H9 (cell line): ENCODE results near the gene TMC4. TPM values are rescaled to one million over a fixed set of nuclear protein-coding genes. Genes with fewer than 3 reads are reported as not detected.

ENCODE experiments used
- DNase-seq: peaks from one replicate; pipeline ENCODE4 v3.0.0-alpha.2; 2017
- H2AFZ ChIP-seq: one replicate; pipeline ENCODE4 v1.6.1; 2013; ENCODE audit warnings: mild to moderate bottlenecking, low read length, control low read depth, moderate library complexity
- H2AK5ac ChIP-seq: 2 replicates; pipeline ENCODE4 v1.6.1; 2013; ENCODE audit warnings: low read length, control low read depth, mixed read lengths; ENCODE audit not compliant: insufficient read length
- H2BK120ac ChIP-seq: one replicate; pipeline ENCODE4 v1.6.1; 2013; ENCODE audit warnings: low read depth, mild to moderate bottlenecking, low read length, control low read depth, inconsistent platforms; ENCODE audit not compliant: poor library complexity, severe bottlenecking
- H2BK12ac ChIP-seq: 2 replicates; pipeline ENCODE4 v1.6.1; 2013; ENCODE audit warnings: low read length, control low read depth, mixed read lengths, low read depth; ENCODE audit not compliant: insufficient read length
- H2BK15ac ChIP-seq: 2 replicates; pipeline ENCODE4 v1.6.1; 2013; ENCODE audit warnings: low read depth, low read length, control low read depth
- H2BK20ac ChIP-seq: one replicate; pipeline ENCODE4 v1.6.1; 2013; ENCODE audit warnings: low read depth, mild to moderate bottlenecking, low read length, control low read depth, inconsistent platforms; ENCODE audit not compliant: poor library complexity, severe bottlenecking
- H2BK5ac ChIP-seq: 2 replicates; pipeline ENCODE4 v1.6.1; 2013; ENCODE audit warnings: low read length, control low read depth, mixed read lengths; ENCODE audit not compliant: insufficient read length
- H3K14ac ChIP-seq: 2 replicates; pipeline ENCODE4 v1.6.1; 2013; ENCODE audit warnings: low read length, control low read depth; ENCODE audit not compliant: insufficient read depth
- H3K18ac ChIP-seq: 2 replicates; pipeline ENCODE4 v1.6.1; 2013; ENCODE audit warnings: low read depth, mild to moderate bottlenecking, mixed read lengths, low read length, control low read depth; ENCODE audit not compliant: insufficient read length
- H3K23ac ChIP-seq: 2 replicates; pipeline ENCODE4 v1.6.1; 2013; ENCODE audit warnings: low read length, control low read depth, mixed read lengths, low read depth; ENCODE audit not compliant: insufficient read length
- H3K23me2 ChIP-seq: 2 replicates; pipeline ENCODE4 v1.6.1; 2013; ENCODE audit warnings: low read depth, mild to moderate bottlenecking, mixed read lengths, low read length, control low read depth; ENCODE audit not compliant: insufficient read length, poor library complexity, severe bottlenecking
- H3K27ac ChIP-seq: 2 replicates; pipeline ENCODE4 v1.5.1; 2013; ENCODE audit warnings: low read length, control low read depth, mixed read lengths, low read depth; ENCODE audit not compliant: insufficient read length
- H3K27me3 ChIP-seq: 2 replicates; pipeline ENCODE4 v1.6.1; 2013; ENCODE audit warnings: low read length, control low read depth, inconsistent platforms; ENCODE audit not compliant: insufficient read depth
- H3K4ac ChIP-seq: 2 replicates; pipeline ENCODE4 v1.6.1; 2013; ENCODE audit warnings: low read depth, mild to moderate bottlenecking, control low read depth, inconsistent platforms, low read length, moderate library complexity
- H3K4me1 ChIP-seq: 2 replicates; pipeline ENCODE4 v1.6.1; 2013; ENCODE audit warnings: low read length, control low read depth, inconsistent platforms; ENCODE audit not compliant: insufficient read depth
- H3K4me2 ChIP-seq: 2 replicates; pipeline ENCODE4 v1.6.1; 2013; ENCODE audit warnings: low read length, control low read depth, mixed read lengths; ENCODE audit not compliant: insufficient read length, insufficient read depth
- H3K56ac ChIP-seq: 2 replicates; pipeline ENCODE4 v1.6.1; 2013; ENCODE audit warnings: low read depth, mild to moderate bottlenecking, mixed read lengths, low read length, control low read depth; ENCODE audit not compliant: insufficient read length
- H3K79me1 ChIP-seq: 2 replicates; pipeline ENCODE4 v1.6.1; 2013; ENCODE audit warnings: low read depth, mild to moderate bottlenecking, moderate library complexity, low read length, control low read depth, inconsistent platforms; ENCODE audit not compliant: insufficient read depth, poor library complexity, severe bottlenecking
- H3K79me2 ChIP-seq: 2 replicates; pipeline ENCODE4 v1.6.1; 2013; ENCODE audit warnings: low read length, control low read depth, inconsistent platforms; ENCODE audit not compliant: insufficient read depth
- H3K9ac ChIP-seq: 2 replicates; pipeline ENCODE4 v1.6.1; 2013; ENCODE audit warnings: low read length, control low read depth, mixed read lengths; ENCODE audit not compliant: insufficient read length; ENCODE audit errors: extremely low read depth
- H3K9me3 ChIP-seq: one replicate; pipeline ENCODE4 v1.6.1; 2013; ENCODE audit warnings: low read depth, low read length, inconsistent platforms; ENCODE audit not compliant: control insufficient read depth
- H3T11ph ChIP-seq: one replicate; pipeline ENCODE4 v1.6.1; 2013; ENCODE audit warnings: mild to moderate bottlenecking, low read length, control low read depth, inconsistent platforms
- H4K20me1 ChIP-seq: one replicate; pipeline ENCODE4 v1.6.1; 2013; ENCODE audit not compliant: control insufficient read depth, insufficient read length, insufficient read depth
- H4K5ac ChIP-seq: 2 replicates; pipeline ENCODE4 v1.6.1; 2013; ENCODE audit warnings: low read depth, mild to moderate bottlenecking, mixed read lengths, low read length, control low read depth; ENCODE audit not compliant: insufficient read length
- H4K8ac ChIP-seq: replicated peaks from 2 replicates; pipeline ENCODE4 v1.6.1; 2013; ENCODE audit warnings: low read length, control low read depth, mixed read lengths, low read depth; ENCODE audit not compliant: insufficient read length
- H4K91ac ChIP-seq: 2 replicates; pipeline ENCODE4 v1.6.1; 2013; ENCODE audit warnings: low read depth, mild to moderate bottlenecking, moderate library complexity, mixed read lengths, low read length, control low read depth; ENCODE audit not compliant: insufficient read length
- H3K27ac Mint-ChIP-seq, 3 experiments: 2 replicates in 2 of 3; 3 replicates in 1 of 3; pipeline ENCODE4 v1.8.0; 2020 to 2021; ENCODE audit warnings: mixed read lengths in 3 of 3, mild to moderate bottlenecking in 1 of 3, moderate library complexity in 1 of 3
- H3K27me3 Mint-ChIP-seq: 2 replicates; pipeline ENCODE4 v1.8.0; 2021; ENCODE audit warnings: low read depth, mild to moderate bottlenecking, moderate library complexity, mixed read lengths
- H3K36me3 Mint-ChIP-seq, 3 experiments: 2 replicates in 2 of 3; 3 replicates in 1 of 3; pipeline ENCODE4 v1.8.0; 2020 to 2021; ENCODE audit warnings: low read depth in 3 of 3, mixed read lengths in 3 of 3; ENCODE audit not compliant: insufficient read depth in 1 of 3
- H3K4me1 Mint-ChIP-seq, 2 experiments: 2 replicates each; pipeline ENCODE4 v1.8.0; 2020; ENCODE audit warnings: mixed read lengths in 2 of 2
- H3K4me3 Mint-ChIP-seq, 2 experiments: 2 replicates in 1 of 2; 3 replicates in 1 of 2; pipeline ENCODE4 v1.8.0; 2020 to 2021; ENCODE audit warnings: mild to moderate bottlenecking in 2 of 2, mixed read lengths in 2 of 2, moderate library complexity in 1 of 2
- H3K9me3 Mint-ChIP-seq, 2 experiments: 2 replicates in 1 of 2; 3 replicates in 1 of 2; pipeline ENCODE4 v1.8.0; 2020; ENCODE audit warnings: mild to moderate bottlenecking in 2 of 2, mixed read lengths in 2 of 2, moderate library complexity in 1 of 2
- WGBS: extraction: QIAGEN DNeasy Blood & Tissue Kit; methylation state at CpG from one replicate; pipeline ENCODE4 v1.1.7; 2013; ENCODE audit warnings: missing lambda C conversion rate, low lambda C conversion rate, mixed read lengths; ENCODE audit not compliant: insufficient read length; ENCODE audit errors: extremely low coverage; 5-methylcytosine and 5-hydroxymethylcytosine counted together
- total RNA-seq: library from RNA; stranded (reverse); gene quantifications from 2 replicates; pipeline ENCODE4 v1.2.1, GENCODE V29; 2021
- TF ChIP-seq, protein P1 (sequence below): fragments of 200-600 bp; sonication (generic); conservative IDR thresholded peaks from 3 replicates; pipeline ENCODE4 v1.8.0; 2021; ENCODE audit warnings: antibody characterized with exemption, mild to moderate bottlenecking

The TMC4 gene
- total RNA-seq, 1 experiment from 2014 or later, result 12.2 TPM

DNA sequence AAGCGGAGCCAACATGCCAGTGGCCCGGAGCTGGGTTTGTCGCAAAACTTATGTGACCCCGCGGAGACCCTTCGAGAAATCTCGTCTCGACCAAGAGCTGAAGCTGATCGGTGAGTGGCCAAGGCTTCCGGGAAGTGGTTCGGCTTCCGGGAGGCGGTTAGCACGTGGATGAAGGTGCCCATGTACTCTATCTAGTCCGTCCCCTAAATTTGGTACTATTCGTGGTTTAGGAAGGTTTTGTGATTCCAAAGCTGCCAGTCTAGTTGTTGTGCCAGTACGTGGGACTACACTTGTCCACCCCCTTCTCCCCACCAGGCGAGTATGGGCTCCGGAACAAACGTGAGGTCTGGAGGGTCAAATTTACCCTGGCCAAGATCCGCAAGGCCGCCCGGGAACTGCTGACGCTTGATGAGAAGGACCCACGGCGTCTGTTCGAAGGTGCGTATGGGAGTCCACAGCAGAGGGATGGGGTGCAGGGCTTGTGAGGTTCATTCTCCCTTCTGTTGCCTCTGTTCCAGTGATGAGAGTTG lies 28.3 kb upstream of the TMC4 start:
- H3K27ac Mint-ChIP-seq, result peak overlapping the region; percentile 100
- H3K9ac ChIP-seq, result peak overlapping the region; percentile 96
- WGBS, result no CpG with 5 or more reads among the region's 28 CpGs
- H2AFZ ChIP-seq, result no peak overlapping the region
- H3K23me2 ChIP-seq, result peaks cover 7% of the 10 kb centered on the region
- peak overlapping the region; percentile 89 for H3K4me2 ChIP-seq
- no peaks in the 10 kb centered on the region for H3K9me3 Mint-ChIP-seq
- peak overlapping the region; percentile 82 for H3K27ac ChIP-seq
- H3K4ac ChIP-seq, result no peak overlapping the region
- peaks cover 3% of the 10 kb centered on the region for H3K4me1 ChIP-seq
- H2BK20ac ChIP-seq, result no peak overlapping the region
- H2AK5ac ChIP-seq, result no peak overlapping the region
- no peaks in the 10 kb centered on the region for H4K20me1 ChIP-seq
- no peak overlapping the region for H3K18ac ChIP-seq
- TF ChIP-seq, protein P1, sequence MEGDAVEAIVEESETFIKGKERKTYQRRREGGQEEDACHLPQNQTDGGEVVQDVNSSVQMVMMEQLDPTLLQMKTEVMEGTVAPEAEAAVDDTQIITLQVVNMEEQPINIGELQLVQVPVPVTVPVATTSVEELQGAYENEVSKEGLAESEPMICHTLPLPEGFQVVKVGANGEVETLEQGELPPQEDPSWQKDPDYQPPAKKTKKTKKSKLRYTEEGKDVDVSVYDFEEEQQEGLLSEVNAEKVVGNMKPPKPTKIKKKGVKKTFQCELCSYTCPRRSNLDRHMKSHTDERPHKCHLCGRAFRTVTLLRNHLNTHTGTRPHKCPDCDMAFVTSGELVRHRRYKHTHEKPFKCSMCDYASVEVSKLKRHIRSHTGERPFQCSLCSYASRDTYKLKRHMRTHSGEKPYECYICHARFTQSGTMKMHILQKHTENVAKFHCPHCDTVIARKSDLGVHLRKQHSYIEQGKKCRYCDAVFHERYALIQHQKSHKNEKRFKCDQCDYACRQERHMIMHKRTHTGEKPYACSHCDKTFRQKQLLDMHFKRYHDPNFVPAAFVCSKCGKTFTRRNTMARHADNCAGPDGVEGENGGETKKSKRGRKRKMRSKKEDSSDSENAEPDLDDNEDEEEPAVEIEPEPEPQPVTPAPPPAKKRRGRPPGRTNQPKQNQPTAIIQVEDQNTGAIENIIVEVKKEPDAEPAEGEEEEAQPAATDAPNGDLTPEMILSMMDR, result no peak
- peak overlapping the region; percentile 95 to 98 for H3K4me3 Mint-ChIP-seq
- H4K91ac ChIP-seq, result no peak overlapping the region
- no peak overlapping the region for H2BK120ac ChIP-seq
- DNase-seq, result no peak
- H2BK5ac ChIP-seq, result no peak overlapping the region
- no peak overlapping the region for H3T11ph ChIP-seq
- H3K36me3 Mint-ChIP-seq, result peaks cover 55 to 63% (median 60%) of the 10 kb centered on the region in 3 experiments
- peaks cover 6% of the 10 kb centered on the region for H3K79me1 ChIP-seq
- peaks cover 39% of the 10 kb centered on the region for H3K79me2 ChIP-seq
- peak overlapping the region; percentile 72 for H3K14ac ChIP-seq
- no peaks in the 10 kb centered on the region for H3K9me3 ChIP-seq
- H3K27me3 ChIP-seq, result no peaks in the 10 kb centered on the region
- H3K27me3 Mint-ChIP-seq, result no peaks in the 10 kb centered on the region; the same call in 1 of the 2 replicates
- peak overlapping the region; percentile 58 for H3K56ac ChIP-seq
- peaks cover 35 to 49% of the 10 kb centered on the region in 2 experiments for H3K4me1 Mint-ChIP-seq
- no peak overlapping the region for H4K5ac ChIP-seq
- no peak overlapping the region for H3K23ac ChIP-seq
- no peak overlapping the region for H4K8ac ChIP-seq
- H2BK15ac ChIP-seq, result no peak overlapping the region
- no peak overlapping the region for H2BK12ac ChIP-seq
